GDM1 (cell line): Measurements from ENCODE around the gene PAK3.

ENCODE experiments used
- DNase-seq: peaks from one replicate; lab custom pipeline; 2025; lab: John Stamatoyannopoulos, UW

PAK3 gene

GRCh38 chrX:111262086-111262485 is 166.1 kb downstream of the PAK3 start:
- no peak for DNase-seq

GRCh38 chrX:111264385-111264784 is 168.4 kb downstream of the PAK3 start:
- DNase-seq, result no peak

- no peak for DNase-seq
These were observed 169.5 kb downstream of the PAK3 start for GRCh38 chrX:111265486-111265885.

- DNase-seq, result no peak
These were observed 172.5 kb downstream of the PAK3 start for GRCh38 chrX:111268506-111268905.

- no peak for DNase-seq
These were observed 174.3 kb downstream of the PAK3 start, which contains the start of gene CAPN6 for GRCh38 chrX:111270339-111270738. TSS of gene CAPN6 (minus strand) at chrX:111270483. CDS start at chrX:111263936, 6,547 bp downstream.
